ENCODE data around the gene MRPL11. TPM values are rescaled to one million over a fixed set of nuclear protein-coding genes. Genes with fewer than 3 reads are reported as not detected.

MRPL11 gene
- total and polyA plus RNA-seq, 2 donors (not counting 1 experiment from before 2014, with no cell fraction given): 25.5 to 26.7 TPM

DNA sequence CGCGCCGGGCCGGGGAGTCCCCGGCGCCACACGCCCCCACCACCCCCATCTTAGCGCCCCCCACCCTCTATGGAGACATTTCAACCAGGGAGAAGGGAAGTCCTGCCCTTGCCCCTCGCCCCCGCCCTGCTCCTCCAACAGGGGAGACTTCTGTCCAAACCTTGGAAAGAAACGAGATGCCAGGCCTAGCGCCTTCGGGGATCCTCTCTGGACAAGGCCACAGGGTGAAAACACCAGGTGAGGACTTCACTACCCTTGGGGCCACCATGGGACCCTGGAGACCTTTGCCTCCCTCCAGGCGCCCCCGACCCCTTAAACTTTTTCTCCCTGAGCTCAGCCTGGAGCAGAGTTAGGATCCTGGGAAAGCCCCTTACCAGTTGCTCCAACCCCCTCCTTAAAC is 29.4 kb downstream of the MRPL11 start:
- DNase-seq (no peak), ATAC-seq (ENCODE audit: low read depth) (no peak)
- Histone ChIP-seq H3K79me2 (ENCODE audit: control insufficient read depth, insufficient read depth, low read length) (no peaks in the 10 kb centered on the region), H3K4me2 (replicated peaks; ENCODE audit: low read depth, low read length, poor library complexity, severe bottlenecking) (peak overlapping the region; percentile 88), H3K27ac (ENCODE audit: low read length in 2 of 2) (no peak overlapping the region), H3K4me1 (ENCODE audit: control insufficient read depth in 2 of 2, insufficient read depth in 2 of 2, low read length in 2 of 2) (peaks cover 5 to 6% of the 10 kb centered on the region in 2 donors), H3K9me3 (ENCODE audit: control extremely low read depth in 1 of 3, control insufficient read depth in 2 of 3, insufficient read depth in 1 of 3, low read length in 2 of 3) (no peaks in the 10 kb centered on the region), H2AFZ (ENCODE audit: insufficient read depth, low read depth, low read length, poor library complexity, severe bottlenecking) (no peak overlapping the region), H3K27me3 (replicated peaks in 1 of 4; ENCODE audit: control extremely low read depth in 1 of 4, control insufficient read depth in 3 of 4, insufficient read depth in 4 of 4, low read length in 3 of 4) (peaks cover 0 to 53% (median 14%) of the 10 kb centered on the region in 4 experiments), H4K20me1 (ENCODE audit: control insufficient read depth, insufficient read depth, low read length, poor library complexity, severe bottlenecking) (no peaks in the 10 kb centered on the region), H3K4me3 (ENCODE audit: control extremely low read depth in 1 of 5, extremely low read depth in 1 of 5, insufficient read depth in 1 of 5, low read depth in 2 of 5, low read length in 4 of 5) (peak overlapping the region in 1 of 5 experiments; percentile 57), H3K9ac (ENCODE audit: low read length) (peak overlapping the region; percentile 40), H3K36me3 (replicated peaks in 1 of 2; ENCODE audit: control extremely low read depth in 1 of 2, control insufficient read depth in 1 of 2, extremely low read depth in 1 of 2, insufficient read depth in 2 of 2, low read length in 1 of 2) (no peaks in the 10 kb centered on the region)
- H3K27me3 Mint-ChIP-seq: peaks cover 58% of the 10 kb centered on the region
- peaks cover 4% of the 10 kb centered on the region for H3K4me1 Mint-ChIP-seq
- POLR2A ChIA-PET: interaction anchor here (2.6 kb wide), 1 partner anchor 269 kb away, joined by 15 read pairs; the partner anchor contains the start of gene RBM4B
- H3K9me3 Mint-ChIP-seq (ENCODE audit: insufficient read depth): no peaks in the 10 kb centered on the region
- no peak overlapping the region for H3K27ac Mint-ChIP-seq
- H3K4me3 Mint-ChIP-seq: no peak overlapping the region
- CTCF ChIA-PET: interaction anchor here (0.6 to 7.8 kb wide), 18 partner anchors 8 to 475 kb away, joined by 3 to 92 read pairs (median 4); partner anchors contain the start of genes DPP3, MRPL11, NPAS4 and RBM4B
- no peak for TF ChIP-seq CTCF (IDR thresholded peaks at IDR 0.05)
- TF ChIP-seq EZH2 (IDR thresholded peaks at IDR 0.05; ENCODE audit: borderline replicate concordance, insufficient read depth, low read depth, low read length, poor library complexity, severe bottlenecking): no peak
- WGBS (ENCODE audit: insufficient coverage): 38% methylated on average over 5 of the region's 15 CpGs
- intact Hi-C loops (cut with micrococcal nuclease): loop anchor here (2.0 kb wide), 1 partner anchor 170 kb away; no protein-coding TSS in a partner anchor

DNA sequence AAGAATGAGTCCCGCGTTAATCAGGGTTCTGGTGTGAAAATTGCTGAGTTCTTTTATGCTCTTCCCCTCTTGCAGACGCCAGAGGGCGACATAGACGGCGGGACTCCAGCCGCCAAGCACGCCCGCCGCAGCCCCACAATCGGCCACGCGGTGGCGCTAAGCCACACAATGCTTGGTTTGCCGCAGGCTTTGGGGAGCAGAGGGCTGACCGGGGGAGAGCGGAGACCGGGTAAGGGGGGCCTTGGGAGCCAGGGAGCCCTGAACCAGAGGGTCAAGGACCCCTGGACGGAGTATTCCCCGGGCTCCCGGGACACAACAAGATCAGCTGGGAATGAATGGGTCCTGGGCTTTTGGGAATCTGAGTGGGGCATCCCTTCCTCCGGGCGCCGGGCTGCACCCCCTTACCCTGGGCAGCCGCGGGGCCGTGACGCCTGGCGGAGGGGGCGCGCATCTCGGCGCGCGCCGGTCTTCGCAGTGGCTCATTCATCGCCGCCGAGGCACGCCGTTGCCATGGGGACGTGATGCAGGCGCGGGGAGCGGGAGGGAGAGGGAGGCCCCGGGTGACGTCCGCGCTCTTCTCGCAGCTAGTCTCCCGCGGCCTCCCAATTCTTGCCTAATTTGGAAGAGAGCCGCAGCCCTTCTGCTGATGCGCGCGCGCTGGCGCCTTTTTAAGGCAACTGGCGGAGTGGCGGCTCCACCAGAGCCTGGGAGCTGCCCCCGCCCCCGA is 30.0 kb downstream of the MRPL11 start:
- peaks cover 4% of the 10 kb centered on the region for H3K4me1 Mint-ChIP-seq
- peak overlapping the region; percentile 40 for H3K9ac ChIP-seq (ENCODE audit: low read length)
- H3K27ac ChIP-seq (ENCODE audit: low read length in 2 of 2): no peak overlapping the region
- WGBS (ENCODE audit: insufficient coverage): under 1% methylated on average over 59 of the region's 63 CpGs
- ChIA-PET POLR2A (interaction anchor here (2.6 kb wide), 1 partner anchor 269 kb away, joined by 15 read pairs; the partner anchor contains the start of gene RBM4B), CTCF (interaction anchor here (0.6 to 7.8 kb wide), 19 partner anchors 8 to 475 kb away, joined by 3 to 92 read pairs (median 5); partner anchors contain the start of genes DPP3, MRPL11, NPAS4 and RBM4B)
- TF ChIP-seq CTCF (IDR thresholded peaks at IDR 0.05): peak; percentile 100
- no peak for TF ChIP-seq EZH2 (IDR thresholded peaks at IDR 0.05; ENCODE audit: borderline replicate concordance, insufficient read depth, low read depth, low read length, poor library complexity, severe bottlenecking)
- peak; percentile 93 for DNase-seq
- H3K79me2 ChIP-seq (ENCODE audit: control insufficient read depth, insufficient read depth, low read length): no peaks in the 10 kb centered on the region
- H3K27me3 Mint-ChIP-seq: peaks cover 53% of the 10 kb centered on the region
- ATAC-seq (ENCODE audit: low read depth): peak; percentile 96
- H3K9me3 Mint-ChIP-seq (ENCODE audit: insufficient read depth): no peaks in the 10 kb centered on the region
- H3K4me1 ChIP-seq (ENCODE audit: control insufficient read depth in 2 of 2, insufficient read depth in 2 of 2, low read length in 2 of 2): peaks cover 5 to 6% of the 10 kb centered on the region in 2 donors
- H3K4me3 Mint-ChIP-seq: peak overlapping the region; percentile 79
- intact Hi-C loops (cut with micrococcal nuclease): loop anchor here (1.0 to 2.0 kb wide), 6 partner anchors 22 to 475 kb away; no protein-coding TSS in a partner anchor
- peak overlapping the region; percentile 88 for H3K4me2 ChIP-seq (replicated peaks; ENCODE audit: low read depth, low read length, poor library complexity, severe bottlenecking)
- H3K4me3 ChIP-seq (ENCODE audit: control extremely low read depth in 1 of 5, extremely low read depth in 1 of 5, insufficient read depth in 1 of 5, low read depth in 2 of 5, low read length in 4 of 5): peak overlapping the region in 4 of 5 experiments; percentile 5 to 57 (median 27)
- no peaks in the 10 kb centered on the region for H4K20me1 ChIP-seq (ENCODE audit: control insufficient read depth, insufficient read depth, low read length, poor library complexity, severe bottlenecking)
- peak overlapping the region; percentile 38 for H2AFZ ChIP-seq (ENCODE audit: insufficient read depth, low read depth, low read length, poor library complexity, severe bottlenecking)
- no peaks in the 10 kb centered on the region for H3K9me3 ChIP-seq (ENCODE audit: control extremely low read depth in 1 of 3, control insufficient read depth in 2 of 3, insufficient read depth in 1 of 3, low read length in 2 of 3)
- peaks cover 0 to 49% (median 12%) of the 10 kb centered on the region in 4 experiments for H3K27me3 ChIP-seq (replicated peaks in 1 of 4; ENCODE audit: control extremely low read depth in 1 of 4, control insufficient read depth in 3 of 4, insufficient read depth in 4 of 4, low read length in 3 of 4)
- H3K27ac Mint-ChIP-seq: no peak overlapping the region
- H3K36me3 ChIP-seq (replicated peaks in 1 of 2; ENCODE audit: control extremely low read depth in 1 of 2, control insufficient read depth in 1 of 2, extremely low read depth in 1 of 2, insufficient read depth in 2 of 2, low read length in 1 of 2): no peaks in the 10 kb centered on the region
